K562 (cell line): ENCODE results near the gene TAF1B. TPM values are rescaled to one million over a fixed set of nuclear protein-coding genes. Genes with fewer than 3 reads are reported as not detected.
A peak's percentile ranks its signal among the peaks of the same experiment; 100 is the strongest.

Experiments
- ATAC-seq: fragments of 200-7000 bp; cut with Tn5 transposase; 3 replicates; pipeline ENCODE4 v1.9.1; 2020; ENCODE audit warnings: moderate library complexity
- BruUV-seq: library from RNA; stranded (reverse); fragments of 400-500 nt; replicated peaks from 2 replicates; lab custom pipeline; 2021; lab: Mats Ljungman, UMichigan
- CTCF ChIA-PET: fragments of 300-600 bp; formaldehyde crosslinking; extraction: SDS; loops from one replicate; lab custom pipeline; 2021; ENCODE audit warnings: low intra/inter-chr PET ratio; lab: Yijun Ruan, JAX
- POLR2A ChIA-PET: fragments of 300-600, 350-650 bp; sonication (Branson Sonifier 250); formaldehyde crosslinking; extraction: SDS; loops from one replicate; lab custom pipeline; 2021; ENCODE audit warnings: antibody characterized with exemption, inconsistent platforms; lab: Yijun Ruan, JAX
- DNase-seq, 4 experiments: peaks; one replicate each; pipeline versions ENCODE4 v3.0.0 to v3.0.0-alpha.2; 2011 to 2018; ENCODE audit warnings: low spot score in 3 of 4, mixed read lengths in 3 of 4; ENCODE audit errors: extremely low read depth in 1 of 4
- FAIRE-seq: peaks from 2 replicates; lab custom pipeline; 2011; peaks lifted over from hg19 to GRCh38; lab: Jason Lieb, UNC
- H2AFZ ChIP-seq: 2 replicates; pipeline ENCODE4 v1.6.0; 2011; ENCODE audit warnings: low read depth, low read length, control low read depth, inconsistent platforms
- H3K27ac ChIP-seq: fragments of 200-600 bp; 3 replicates; pipeline ENCODE4 v1.8.0; 2011; ENCODE audit warnings: low read depth, mild to moderate bottlenecking, control low read depth, inconsistent platforms, low read length, moderate library complexity, mixed read lengths; ENCODE audit errors: extremely low read depth
- H3K27me3 ChIP-seq, 2 experiments: fragments of 300-600 bp in 1 of 2; 2 replicates in 1 of 2; 3 replicates in 1 of 2; pipeline versions ENCODE4 v1.6.0 to v1.8.0; 2011; ENCODE audit warnings: inconsistent platforms in 2 of 2, low read length in 2 of 2, mild to moderate bottlenecking in 1 of 2, mixed read lengths in 1 of 2, moderate library complexity in 1 of 2; ENCODE audit not compliant: control insufficient read depth in 2 of 2, insufficient read depth in 2 of 2
- H3K36me3 ChIP-seq: fragments of 300-600 bp; 3 replicates; pipeline ENCODE4 v1.8.0; 2011; ENCODE audit warnings: mild to moderate bottlenecking, low read length, inconsistent platforms; ENCODE audit not compliant: control insufficient read depth, insufficient read depth
- H3K4me1 ChIP-seq, 2 experiments: fragments of 200-600 bp in 1 of 2; replicated peaks in 1 of 2; 2 replicates in 1 of 2; 3 replicates in 1 of 2; pipeline versions ENCODE4 v1.5.1 to v1.8.0; 2011; ENCODE audit warnings: inconsistent platforms in 2 of 2, low read length in 2 of 2, mild to moderate bottlenecking in 1 of 2, mixed read lengths in 1 of 2, moderate library complexity in 1 of 2; ENCODE audit not compliant: control insufficient read depth in 2 of 2, insufficient read depth in 2 of 2
- H3K4me2 ChIP-seq: 2 replicates; pipeline ENCODE4 v1.6.1; 2011; ENCODE audit warnings: low read length, control low read depth, inconsistent platforms, mixed read lengths; ENCODE audit not compliant: insufficient read depth
- H3K4me3 ChIP-seq: fragments of 200-600 bp; sonication (generic), shearing (Covaris generic); 2 replicates; pipeline ENCODE4 v1.5.1; 2016; ENCODE audit warnings: control low read depth, inconsistent platforms
- H3K79me2 ChIP-seq: fragments of 200-600 bp; 3 replicates; pipeline ENCODE4 v1.8.0; 2011; ENCODE audit warnings: low read length, inconsistent platforms; ENCODE audit not compliant: control insufficient read depth, insufficient read depth
- H3K9ac ChIP-seq, 2 experiments: 2 replicates each; pipeline versions ENCODE4 v1.6.0 to v1.6.1; 2011; ENCODE audit warnings: low read depth in 2 of 2, low read length in 2 of 2, control low read depth in 1 of 2, inconsistent platforms in 1 of 2, mild to moderate bottlenecking in 1 of 2, mixed read lengths in 1 of 2; ENCODE audit not compliant: insufficient read depth in 1 of 2
- H3K9me1 ChIP-seq: one replicate; pipeline ENCODE4 v1.6.0; 2011; ENCODE audit warnings: inconsistent platforms, mild to moderate bottlenecking, low read length, moderate library complexity; ENCODE audit not compliant: control insufficient read depth, insufficient read depth
- H3K9me3 ChIP-seq: replicated peaks from 2 replicates; pipeline ENCODE4 v1.5.1; 2011; ENCODE audit warnings: low read depth, low read length, inconsistent platforms; ENCODE audit not compliant: control insufficient read depth, insufficient read depth
- H4K20me1 ChIP-seq: replicated peaks from 2 replicates; pipeline ENCODE4 v1.6.1; 2011; ENCODE audit warnings: low read length, inconsistent platforms, mixed read lengths; ENCODE audit not compliant: control insufficient read depth, insufficient read depth
- CCNT2 ChIP-seq: IDR thresholded peaks from 2 replicates; pipeline ENCODE4 v1.6.1; 2011; ENCODE audit warnings: borderline replicate concordance, low read depth, mild to moderate bottlenecking, moderate library complexity, mixed read lengths, low read length; ENCODE audit not compliant: insufficient read length; ENCODE audit errors: extremely low read depth
- NCOA2 ChIP-seq, 2 experiments: fragments of 450-650 bp; IDR thresholded peaks; 2 replicates each; pipeline ENCODE4 v1.6.1; 2018; ENCODE audit warnings: mild to moderate bottlenecking in 2 of 2, moderate library complexity in 1 of 2; ENCODE audit not compliant: partially characterized antibody in 2 of 2
- ZNF175 ChIP-seq: fragments of 200-800 bp; sonication (Bioruptor generic); IDR thresholded peaks from 2 replicates; pipeline ENCODE4 v1.6.1; 2016; ENCODE audit warnings: low read depth, mild to moderate bottlenecking, missing genetic modification characterization, missing compliant biosample characterization
- ZNF316 ChIP-seq: fragments of 450-650 bp; IDR thresholded peaks from 2 replicates; pipeline ENCODE4 v1.6.1; 2016
- in situ Hi-C: fragments of 300-500 bp; cut with MboI; formaldehyde crosslinking; loops from 4 replicates; pipeline ENCODE4 v1.15.0; 2018; ENCODE audit warnings: inconsistent platforms, mixed read lengths
- intact Hi-C: fragments of 100-400 bp; cut with micrococcal nuclease; formaldehyde crosslinking; loops from 2 replicates; pipeline ENCODE4 v1.14.2; 2022
- polyA plus RNA-seq, 8 experiments: library from polyadenylated mRNA; depleted of rRNA in 4 of 8; stranded (reverse) in 5 of 8; unstranded in 3 of 8; fragments of >200 nt; fragmentation: Nextera tagmentation in 2 of 8; fragmentation: Illumina TruSeq in 1 of 8; extraction: Ambion mirVana in 2 of 8; extraction: Trizol in 1 of 8; gene quantifications; 2 replicates each; pipeline versions ENCODE4 v1.2.1 to v1.2.3, GENCODE V29; 2011 to 2014; ENCODE audit warnings: inconsistent platforms in 1 of 8, missing spikeins in 1 of 8
- total RNA-seq, 7 experiments: library from RNA; depleted of rRNA in 6 of 7; stranded (reverse); fragments of >200 nt in 6 of 7; fragmentation: Illumina TruSeq in 2 of 7; extraction: Trizol in 2 of 7; gene quantifications; 2 replicates each; pipeline versions ENCODE4 v1.2.1 to v1.2.3, GENCODE V29; 2011 to 2021; ENCODE audit warnings: low replicate concordance in 1 of 7
- TF ChIP-seq, protein P1 (sequence below), 2 experiments: fragments of 450-650 bp; conservative IDR thresholded peaks; 2 replicates each; pipeline ENCODE4 v1.6.1; 2017; ENCODE audit warnings: mild to moderate bottlenecking in 2 of 2, moderate library complexity in 2 of 2

The TAF1B gene
- total and polyA plus RNA-seq, 9 of the 15 experiments (the other 6 are each of a cell fraction or from before 2014, with no cell fraction given), result 8.8 to 25.1 (median 17.3) TPM

DNA sequence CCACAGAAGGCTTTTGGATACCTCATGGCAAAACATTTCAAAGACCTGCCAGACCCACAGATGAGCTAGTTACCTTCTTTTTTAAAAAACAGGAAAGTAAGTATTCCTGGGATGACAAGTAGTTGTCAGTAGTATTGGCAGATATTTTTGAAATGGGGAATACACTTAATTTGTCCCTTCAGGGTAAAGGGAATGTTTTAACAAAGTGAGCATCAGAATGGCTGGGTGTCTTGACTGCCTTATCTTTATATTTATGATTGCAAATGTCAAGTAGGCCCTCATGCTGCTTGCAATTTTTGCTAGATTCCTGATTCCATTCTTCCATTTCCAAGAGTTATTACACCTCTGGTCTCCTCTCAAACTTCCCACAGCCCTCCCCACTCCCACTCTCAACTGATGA is 4.9 kb upstream of the TAF1B start:
- CTCF ChIA-PET, result no interaction called here
- H3K9me3 ChIP-seq, result no peaks in the 10 kb centered on the region
- no TSS peak for BruUV-seq
- H3K4me1 ChIP-seq, result peaks cover 3 to 6% of the 10 kb centered on the region in 2 experiments; a peak in 2 of 5 replicates
- POLR2A ChIA-PET, result no interaction called here
- no peak overlapping the region for H3K4me2 ChIP-seq
- H3K9ac ChIP-seq, result no peak overlapping the region
- peak overlapping the region; percentile 49 for H2AFZ ChIP-seq
- no peaks in the 10 kb centered on the region for H3K27me3 ChIP-seq
- H3K36me3 ChIP-seq, result no peaks in the 10 kb centered on the region
- no peaks in the 10 kb centered on the region for H4K20me1 ChIP-seq
- ATAC-seq, result no peak
- no peak overlapping the region for H3K27ac ChIP-seq
- in situ Hi-C loops, result no loop called here
- no peak for DNase-seq
- no peak for TF ChIP-seq CCNT2
- no peak for TF ChIP-seq NCOA2 (IDR thresholded peaks at IDR 0.05; ENCODE audit: partially characterized antibody in 2 of 2)
- no peak for TF ChIP-seq ZNF175 (CRISPR knock-in tag)
- TF ChIP-seq ZNF316, result peak; percentile 19; the same call in 1 of the 2 replicates
- TF ChIP-seq, protein P1, sequence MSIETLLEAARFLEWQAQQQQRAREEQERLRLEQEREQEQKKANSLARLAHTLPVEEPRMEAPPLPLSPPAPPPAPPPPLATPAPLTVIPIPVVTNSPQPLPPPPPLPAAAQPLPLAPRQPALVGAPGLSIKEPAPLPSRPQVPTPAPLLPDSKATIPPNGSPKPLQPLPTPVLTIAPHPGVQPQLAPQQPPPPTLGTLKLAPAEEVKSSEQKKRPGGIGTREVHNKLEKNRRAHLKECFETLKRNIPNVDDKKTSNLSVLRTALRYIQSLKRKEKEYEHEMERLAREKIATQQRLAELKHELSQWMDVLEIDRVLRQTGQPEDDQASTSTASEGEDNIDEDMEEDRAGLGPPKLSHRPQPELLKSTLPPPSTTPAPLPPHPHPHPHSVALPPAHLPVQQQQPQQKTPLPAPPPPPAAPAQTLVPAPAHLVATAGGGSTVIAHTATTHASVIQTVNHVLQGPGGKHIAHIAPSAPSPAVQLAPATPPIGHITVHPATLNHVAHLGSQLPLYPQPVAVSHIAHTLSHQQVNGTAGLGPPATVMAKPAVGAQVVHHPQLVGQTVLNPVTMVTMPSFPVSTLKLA (conservative IDR thresholded peaks at IDR 0.05), result no peak
- intact Hi-C loops, result no loop called here
- FAIRE-seq, result no peak
- no peaks in the 10 kb centered on the region for H3K79me2 ChIP-seq
- peaks cover 4% of the 10 kb centered on the region for H3K9me1 ChIP-seq
- no peak overlapping the region for H3K4me3 ChIP-seq
